RPMI7951 (cell line): ENCODE results near the gene TBL3. TPM values are rescaled to one million over a fixed set of nuclear protein-coding genes. Genes with fewer than 3 reads are reported as not detected.

Source experiments
- DNase-seq: peaks from one replicate; pipeline ENCODE4 v3.0.0-alpha.2; 2012; ENCODE audit warnings: low read depth
- total RNA-seq: library from RNA; depleted of rRNA; stranded (reverse); fragments of >200 nt; shearing (Covaris generic); gene quantifications from 2 replicates; pipeline ENCODE4 v1.2.3, GENCODE V29; 2014

The TBL3 gene
- total RNA-seq, 1 experiment from 2014 or later: 28.8 TPM

GRCh38 chr16:1964506-1965395 is 7.1 kb upstream of the TBL3 start, which contains the start of gene RPS2:
Gene RPS2 (minus strand): TSS chr16:1964826. CDS start chr16:1964625, 201 bp downstream.
- DNase-seq: peak; percentile 96

DNA sequence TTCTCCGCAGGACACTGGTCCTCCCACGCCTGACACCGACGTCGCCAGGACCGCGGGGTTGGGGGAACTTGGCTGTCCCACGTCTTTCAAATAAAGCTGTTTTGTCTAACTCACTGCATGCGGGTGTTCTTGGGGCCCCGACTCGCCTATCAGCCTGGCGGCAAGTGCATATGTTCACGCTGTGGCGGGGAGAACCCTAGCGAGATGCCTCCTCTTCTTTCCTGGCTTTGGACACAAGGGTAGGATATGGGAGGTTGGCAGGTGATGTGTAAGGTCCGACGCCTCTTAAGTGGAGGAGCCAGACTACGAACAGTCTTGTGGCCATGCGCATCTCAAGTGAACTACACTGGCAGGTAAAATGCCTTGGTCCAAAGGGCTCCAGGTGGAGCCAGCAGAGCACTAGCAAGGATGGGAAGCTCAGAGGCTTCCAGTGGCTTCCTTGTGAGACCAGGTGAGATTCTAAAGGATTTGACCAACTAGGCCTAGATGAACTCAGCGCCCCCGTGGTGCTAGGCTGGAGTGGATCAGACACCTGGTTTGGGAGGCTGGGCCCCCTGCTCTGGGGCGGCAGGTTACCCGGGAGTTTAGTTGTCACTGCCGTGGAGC is 6.4 kb upstream of the TBL3 start:
- DNase-seq: no peak

- DNase-seq: no peak
Observed at GRCh38 chr16:1966460-1966859, 5.4 kb upstream of the TBL3 start, which contains the start of gene RNF151. Gene RNF151 (plus strand): TSS chr16:1966856. CDS start chr16:1966882, 26 bp downstream.

GRCh38 chr16:1968146-1968953 is 3.5 kb upstream of the TBL3 start:
- DNase-seq: no peak

DNA sequence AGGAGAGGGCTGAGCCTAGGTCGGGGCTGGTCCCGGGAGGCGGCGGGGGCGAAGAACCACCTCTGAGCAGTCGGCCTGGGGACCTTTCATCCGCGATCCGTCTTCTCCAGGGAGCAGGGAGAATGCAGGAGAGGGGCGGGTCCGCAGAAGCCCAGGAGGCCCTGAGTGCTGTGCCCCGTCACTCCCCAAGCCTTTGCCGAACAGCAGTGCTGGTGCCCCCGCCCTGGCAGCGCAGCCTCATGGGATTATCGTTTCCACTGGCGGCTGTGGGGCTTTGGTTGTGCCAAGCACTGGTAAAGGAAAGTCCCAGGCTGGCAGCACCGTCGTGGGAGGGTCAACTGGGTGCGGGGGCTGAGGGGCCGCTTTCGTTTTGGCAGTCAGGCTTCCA is 631 bp downstream of the TBL3 start:
- no peak for DNase-seq

- DNase-seq: no peak
Observed at GRCh38 chr16:1973461-1974156, 1.8 kb downstream of the TBL3 start.

DNA sequence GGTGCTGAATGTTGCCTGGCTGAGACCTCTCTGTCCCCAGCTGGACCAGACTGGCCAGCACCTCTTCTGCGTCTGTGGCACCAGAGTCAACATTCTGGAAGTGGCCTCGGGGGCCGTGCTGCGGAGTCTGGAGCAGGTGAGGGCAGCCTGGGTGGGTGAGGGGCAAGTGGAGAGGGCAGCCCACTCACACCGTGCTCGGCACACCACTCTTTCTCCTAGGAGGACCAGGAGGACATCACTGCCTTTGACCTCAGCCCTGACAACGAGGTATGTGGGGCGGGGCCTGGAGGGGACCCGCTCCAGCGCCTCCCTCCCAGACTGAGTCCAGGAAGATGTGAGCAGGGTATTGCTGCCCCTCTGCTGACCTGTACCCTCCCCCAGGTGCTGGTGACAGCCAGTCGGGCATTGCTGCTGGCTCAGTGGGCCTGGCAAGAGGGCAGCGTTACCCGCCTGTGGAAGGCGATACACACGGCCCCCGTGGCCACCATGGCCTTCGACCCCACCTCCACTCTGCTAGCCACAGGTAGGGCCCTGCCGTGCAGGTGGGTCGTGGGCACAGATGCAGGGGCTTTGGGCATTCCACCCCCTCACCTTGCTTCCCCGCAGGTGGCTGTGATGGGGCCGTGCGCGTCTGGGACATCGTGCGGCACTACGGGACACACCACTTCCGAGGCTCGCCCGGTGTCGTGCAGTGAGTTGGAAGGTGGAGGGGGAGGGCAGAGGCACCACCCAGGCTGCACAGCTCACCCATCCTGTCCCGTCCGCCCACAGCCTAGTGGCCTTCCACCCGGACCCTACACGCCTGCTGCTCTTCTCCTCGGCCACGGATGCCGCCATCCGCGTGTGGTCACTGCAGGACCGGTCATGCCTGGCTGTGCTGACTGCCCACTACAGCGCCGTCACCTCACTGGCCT is 2.6 kb downstream of the TBL3 start:
- no peak for DNase-seq

DNA sequence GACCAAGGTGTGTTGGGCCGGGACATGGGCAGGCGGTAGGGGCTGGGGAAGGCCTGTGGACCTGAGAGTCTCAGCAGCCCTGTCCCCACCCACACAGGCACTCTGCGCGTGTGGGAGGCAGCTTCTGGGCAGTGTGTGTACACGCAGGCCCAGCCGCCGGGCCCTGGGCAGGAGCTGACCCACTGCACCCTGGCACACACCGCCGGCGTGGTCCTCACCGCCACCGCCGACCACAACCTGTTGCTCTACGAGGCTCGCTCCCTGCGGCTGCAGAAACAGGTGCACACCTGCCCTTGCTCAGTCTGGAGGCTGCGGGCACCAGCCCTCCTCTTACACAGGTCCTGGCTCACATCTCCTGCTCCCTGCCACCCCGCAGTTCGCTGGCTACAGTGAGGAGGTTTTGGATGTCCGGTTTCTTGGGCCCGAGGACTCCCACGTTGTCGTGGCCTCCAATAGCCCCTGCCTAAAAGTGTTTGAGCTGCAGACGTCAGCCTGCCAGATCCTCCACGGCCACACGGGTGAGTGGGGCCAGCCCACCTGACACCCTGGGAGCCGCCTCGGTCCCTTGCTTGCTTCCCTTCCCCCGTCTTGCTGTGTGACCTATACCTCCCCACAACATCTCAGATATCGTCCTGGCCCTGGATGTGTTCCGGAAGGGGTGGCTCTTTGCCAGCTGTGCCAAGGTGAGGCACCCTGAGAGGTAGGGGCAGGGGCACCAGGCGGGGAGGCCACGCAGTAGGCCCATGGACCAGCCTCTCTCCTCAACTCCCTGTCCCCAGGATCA is 3.8 kb downstream of the TBL3 start:
- no peak for DNase-seq

GRCh38 chr16:1976216-1976520 is 4.3 kb downstream of the TBL3 start:
- no peak for DNase-seq

DNA sequence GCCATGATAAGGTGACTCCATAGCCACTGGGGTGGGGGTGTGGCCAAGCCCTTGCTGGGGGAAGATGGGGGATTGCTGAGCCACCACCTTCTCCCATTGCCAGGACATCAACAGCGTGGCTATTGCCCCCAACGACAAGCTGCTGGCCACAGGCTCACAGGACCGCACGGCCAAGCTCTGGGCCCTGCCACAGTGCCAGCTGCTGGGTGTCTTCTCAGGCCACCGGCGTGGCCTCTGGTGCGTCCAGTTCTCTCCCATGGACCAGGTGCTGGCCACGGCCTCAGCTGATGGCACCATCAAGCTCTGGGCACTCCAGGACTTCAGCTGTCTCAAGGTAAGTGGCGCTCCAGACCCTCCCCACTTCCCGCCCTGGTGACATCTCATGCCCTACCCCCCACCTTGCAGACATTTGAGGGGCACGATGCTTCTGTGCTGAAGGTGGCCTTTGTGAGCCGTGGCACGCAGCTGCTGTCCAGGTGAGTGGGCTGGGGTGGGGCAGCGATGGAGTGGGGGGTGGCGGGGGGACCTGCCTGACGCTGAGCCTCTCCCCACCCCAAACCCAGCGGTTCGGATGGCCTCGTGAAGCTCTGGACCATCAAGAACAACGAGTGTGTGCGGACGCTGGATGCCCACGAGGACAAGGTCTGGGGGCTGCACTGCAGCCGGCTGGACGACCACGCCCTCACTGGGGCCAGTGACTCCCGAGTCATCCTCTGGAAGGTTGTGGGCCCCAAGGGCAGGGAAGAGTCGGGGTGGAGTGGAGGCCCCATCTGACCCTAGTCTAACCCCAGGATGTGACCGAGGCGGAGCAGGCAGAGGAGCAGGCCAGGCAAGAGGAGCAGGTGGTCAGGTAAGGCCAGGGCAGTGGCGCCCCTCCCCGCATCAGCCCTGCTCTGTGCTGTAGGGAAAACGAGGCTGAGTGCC is 5.4 kb downstream of the TBL3 start:
- no peak for DNase-seq

DNA sequence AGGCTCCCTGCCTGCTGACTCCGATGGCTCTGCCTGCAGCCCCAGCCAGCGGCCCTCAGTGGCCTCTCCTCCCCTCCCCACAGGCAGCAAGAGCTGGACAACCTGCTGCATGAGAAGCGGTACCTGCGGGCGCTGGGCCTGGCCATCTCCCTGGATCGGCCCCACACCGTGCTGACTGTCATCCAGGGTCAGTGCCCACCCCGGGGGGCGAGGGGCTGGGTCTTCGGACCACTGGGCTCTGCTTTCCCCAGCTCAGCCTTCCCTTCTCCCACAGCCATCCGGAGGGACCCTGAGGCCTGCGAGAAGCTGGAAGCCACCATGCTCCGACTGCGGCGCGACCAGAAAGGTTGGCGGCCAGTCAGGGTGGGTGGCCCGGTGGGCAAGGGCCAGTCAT is 6.0 kb downstream of the TBL3 start:
- no peak for DNase-seq

- no peak for DNase-seq
Observed at GRCh38 chr16:1978476-1979120, 6.7 kb downstream of the TBL3 start.

DNA sequence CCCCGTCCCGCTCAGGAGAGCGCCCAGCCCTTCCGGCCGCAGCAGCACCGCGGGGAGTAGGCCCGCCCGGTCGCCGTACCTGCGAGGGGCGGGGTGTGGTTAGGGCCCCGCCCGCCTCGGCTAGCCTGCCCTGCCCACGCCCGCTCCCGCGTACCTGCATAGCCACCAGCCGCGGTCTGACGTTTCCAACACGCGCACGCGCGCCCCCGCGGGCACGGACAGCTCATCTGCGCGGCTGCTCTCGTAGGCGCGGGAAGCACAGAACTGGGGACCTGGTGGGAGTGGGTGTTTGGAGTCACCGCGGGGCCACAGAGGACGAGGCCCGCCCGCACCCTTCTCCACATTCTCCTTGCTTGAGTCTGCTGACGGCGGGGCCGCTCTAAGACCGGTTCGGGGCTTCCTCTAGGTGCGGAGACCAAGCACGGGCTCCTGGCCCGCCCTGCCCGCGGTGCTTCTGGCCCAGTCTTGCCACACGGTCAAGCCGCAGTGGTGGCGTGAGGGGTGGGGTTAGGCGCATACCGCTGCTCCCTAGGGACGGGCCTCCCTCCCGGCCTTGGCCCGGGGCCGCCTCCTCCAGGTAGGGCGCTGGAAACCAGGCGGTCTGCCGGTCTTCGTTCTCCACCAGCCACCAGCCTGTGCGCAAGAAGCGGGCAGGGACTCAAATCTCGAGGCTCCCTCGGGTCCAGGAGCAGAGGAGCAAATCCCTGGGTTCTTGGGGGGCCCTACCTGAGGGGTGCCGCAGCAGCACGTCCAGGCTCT is 7.6 kb downstream of the TBL3 start:
- DNase-seq: no peak

- DNase-seq: no peak
Observed at GRCh38 chr16:1980030-1980769, 8.3 kb downstream of the TBL3 start.

GRCh38 chr16:1980770-1981087 is 8.9 kb downstream of the TBL3 start:
- no peak for DNase-seq

GRCh38 chr16:1981398-1981836 is 9.6 kb downstream of the TBL3 start, which contains the start of gene NOXO1:
Gene NOXO1 (minus strand): TSS chr16:1981469. CDS start chr16:1981179, 290 bp downstream.
- DNase-seq: no peak

GRCh38 chr16:1982013-1982433 is 10.2 kb downstream of the TBL3 start:
- peak; percentile 49 for DNase-seq
